Stimulated activated CD4-positive, alpha-beta T cell treated with anti-CD3 and anti-CD28 coated beads, Interleukin-4, amount 100 ng/mL, for 24 hours (primary cell): ENCODE results near the gene TAX1BP3.

Source experiments
- DNase-seq: peaks from one replicate; pipeline ENCODE4 v3.0.0-alpha.2; 2020

The TAX1BP3 gene

GRCh38 chr17:3622977-3623594, 45.3 kb downstream of the TAX1BP3 start:
- no peak for DNase-seq

GRCh38 chr17:3621146-3621720, 47.1 kb downstream of the TAX1BP3 start:
- no peak for DNase-seq

- no peak for DNase-seq
These were observed 53.1 kb downstream of the TAX1BP3 start for GRCh38 chr17:3615160-3615870.

- DNase-seq: no peak
These were observed 55.3 kb downstream of the TAX1BP3 start for GRCh38 chr17:3613124-3613523.
